B cell (primary cell): ENCODE results near the gene PPP5C. TPM values are rescaled to one million over a fixed set of nuclear protein-coding genes. Genes with fewer than 3 reads are reported as not detected.

Experiments
- ATAC-seq: fragments of 200-7000 bp; cut with Tn5 transposase; one replicate; pipeline ENCODE4 v1.10.0; 2021; ENCODE audit warnings: low read depth, mild to moderate bottlenecking, moderate number of reproducible peaks, moderate library complexity
- CTCF ChIA-PET: fragments of 350-600 bp; sonication (Branson Sonifier 250); formaldehyde crosslinking; loops from one replicate; lab custom pipeline; 2021; ENCODE audit warnings: antibody characterized with exemption, inconsistent platforms; lab: Charles Lee
- POLR2A ChIA-PET: fragments of 350-600 bp; sonication (Branson Sonifier 250); formaldehyde crosslinking; loops from one replicate; lab custom pipeline; 2021; ENCODE audit warnings: antibody characterized with exemption; lab: Charles Lee
- DNase-seq: peaks from one replicate; pipeline ENCODE4 v3.0.0; 2013
- H2AFZ ChIP-seq: 2 replicates; pipeline ENCODE4 v1.6.1; 2012; ENCODE audit warnings: mild to moderate bottlenecking, low read depth, low read length; ENCODE audit not compliant: insufficient read depth, poor library complexity, severe bottlenecking
- H3K27ac ChIP-seq, 2 donors: 1 replicate in 1 of 2; 2 replicates in 1 of 2; pipeline ENCODE4 v1.5.1; 2012 to 2013; ENCODE audit warnings: low read length in 2 of 2, mild to moderate bottlenecking in 2 of 2, moderate library complexity in 1 of 2
- H3K27me3 ChIP-seq, 4 experiments: fragments of 200-600 bp in 1 of 4; sonication (generic) in 1 of 4; replicated peaks in 1 of 4; 1 replicate in 2 of 4; 2 replicates in 2 of 4; pipeline versions ENCODE4 v1.6.1 to v1.7.0; 2013 to 2016; ENCODE audit warnings: low read length in 3 of 4, mild to moderate bottlenecking in 2 of 4, mixed read lengths in 1 of 4, moderate library complexity in 1 of 4; ENCODE audit not compliant: insufficient read depth in 4 of 4, control insufficient read depth in 3 of 4; ENCODE audit errors: control extremely low read depth in 1 of 4
- H3K36me3 ChIP-seq, 2 experiments: replicated peaks in 1 of 2; 1 replicate in 1 of 2; 2 replicates in 1 of 2; pipeline versions ENCODE4 v1.6.1 to v1.7.1; 2013; ENCODE audit warnings: low read length in 1 of 2; ENCODE audit not compliant: insufficient read depth in 2 of 2, control insufficient read depth in 1 of 2; ENCODE audit errors: control extremely low read depth in 1 of 2, extremely low read depth in 1 of 2
- H3K4me1 ChIP-seq, 2 donors: fragments of 200-600 bp in 1 of 2; sonication (generic) in 1 of 2; 1 replicate in 1 of 2; 2 replicates in 1 of 2; pipeline versions ENCODE4 v1.5.1 to v1.6.1; 2013 to 2017; ENCODE audit warnings: low read length in 2 of 2; ENCODE audit not compliant: control insufficient read depth in 2 of 2, insufficient read depth in 2 of 2
- H3K4me2 ChIP-seq: replicated peaks from 2 replicates; pipeline ENCODE3; 2012; ENCODE audit warnings: mild to moderate bottlenecking, low read depth, low read length; ENCODE audit not compliant: poor library complexity, severe bottlenecking
- H3K4me3 ChIP-seq, 5 experiments: fragments of 200-600 bp in 1 of 5; sonication (generic) in 1 of 5; 1 replicate in 3 of 5; 2 replicates in 2 of 5; pipeline versions ENCODE4 v1.5.1 to v1.7.0; 2011 to 2016; ENCODE audit warnings: low read length in 4 of 5, mild to moderate bottlenecking in 4 of 5, low read depth in 2 of 5, control low read depth in 1 of 5, moderate library complexity in 1 of 5; ENCODE audit not compliant: insufficient read depth in 1 of 5; ENCODE audit errors: control extremely low read depth in 1 of 5, extremely low read depth in 1 of 5
- H3K79me2 ChIP-seq: fragments of 200-600 bp; sonication (generic); one replicate; pipeline ENCODE4 v1.6.0; 2016; ENCODE audit warnings: low read length; ENCODE audit not compliant: control insufficient read depth, insufficient read depth
- H3K9ac ChIP-seq: fragments of 200-600 bp; sonication (generic); 2 replicates; pipeline ENCODE4 v1.6.1; 2017; ENCODE audit warnings: mild to moderate bottlenecking, low read length, moderate library complexity
- H3K9me3 ChIP-seq, 3 donors: one replicate each; pipeline versions ENCODE4 v1.6.1 to v1.7.1; 2013; ENCODE audit warnings: low read length in 2 of 3; ENCODE audit not compliant: control insufficient read depth in 2 of 3, insufficient read depth in 1 of 3; ENCODE audit errors: control extremely low read depth in 1 of 3
- H4K20me1 ChIP-seq: 2 replicates; pipeline ENCODE4 v1.6.0; 2012; ENCODE audit warnings: mild to moderate bottlenecking, low read length; ENCODE audit not compliant: insufficient read depth, control insufficient read depth, poor library complexity, severe bottlenecking
- H3K27ac Mint-ChIP-seq: one replicate; pipeline ENCODE4 v1.8.0; 2021; ENCODE audit warnings: mixed read lengths
- H3K27me3 Mint-ChIP-seq: one replicate; pipeline ENCODE4 v1.8.0; 2021; ENCODE audit warnings: mixed read lengths
- H3K4me1 Mint-ChIP-seq: one replicate; pipeline ENCODE4 v1.8.0; 2021; ENCODE audit warnings: mixed read lengths
- H3K4me3 Mint-ChIP-seq: one replicate; pipeline ENCODE4 v1.8.0; 2021; ENCODE audit warnings: mixed read lengths
- H3K9me3 Mint-ChIP-seq: one replicate; pipeline ENCODE4 v1.8.0; 2022; ENCODE audit warnings: mixed read lengths; ENCODE audit not compliant: insufficient read depth
- EZH2 ChIP-seq: IDR thresholded peaks from 2 replicates; pipeline ENCODE4 v1.6.1; 2012; ENCODE audit warnings: borderline replicate concordance, low read depth, mild to moderate bottlenecking, moderate library complexity, low read length; ENCODE audit not compliant: insufficient read depth, poor library complexity, severe bottlenecking
- WGBS: methylation state at CpG from one replicate; pipeline ENCODE4 v1.1.5; 2013; ENCODE audit warnings: missing lambda C conversion rate; ENCODE audit not compliant: insufficient coverage; 5-methylcytosine and 5-hydroxymethylcytosine counted together
- intact Hi-C: fragments of 100-400 bp; cut with micrococcal nuclease; formaldehyde crosslinking; loops from one replicate; pipeline ENCODE4 v1.10.0; 2022
- polyA plus RNA-seq: library from polyadenylated mRNA; depleted of rRNA; stranded (reverse); fragments of >200 nt; gene quantifications from 2 replicates; pipeline ENCODE4 v1.2.3, GENCODE V29; 2012
- total RNA-seq, 2 donors: library from RNA; stranded (reverse); fragments of 120-200 nt in 1 of 2; gene quantifications; 1 replicate in 1 of 2; 2 replicates in 1 of 2; pipeline versions ENCODE4 v1.2.3 to v1.2.4, GENCODE V29; 2013 to 2022
- TF ChIP-seq, protein P1 (sequence below): fragments of 200-600 bp; IDR thresholded peaks from one replicate; pipeline ENCODE4 v1.8.0; 2022; ENCODE audit warnings: antibody characterized with exemption, mild to moderate bottlenecking

PPP5C gene
- total and polyA plus RNA-seq, 2 donors (not counting 1 experiment from before 2014, with no cell fraction given): 51.2 to 70.5 TPM

DNA sequence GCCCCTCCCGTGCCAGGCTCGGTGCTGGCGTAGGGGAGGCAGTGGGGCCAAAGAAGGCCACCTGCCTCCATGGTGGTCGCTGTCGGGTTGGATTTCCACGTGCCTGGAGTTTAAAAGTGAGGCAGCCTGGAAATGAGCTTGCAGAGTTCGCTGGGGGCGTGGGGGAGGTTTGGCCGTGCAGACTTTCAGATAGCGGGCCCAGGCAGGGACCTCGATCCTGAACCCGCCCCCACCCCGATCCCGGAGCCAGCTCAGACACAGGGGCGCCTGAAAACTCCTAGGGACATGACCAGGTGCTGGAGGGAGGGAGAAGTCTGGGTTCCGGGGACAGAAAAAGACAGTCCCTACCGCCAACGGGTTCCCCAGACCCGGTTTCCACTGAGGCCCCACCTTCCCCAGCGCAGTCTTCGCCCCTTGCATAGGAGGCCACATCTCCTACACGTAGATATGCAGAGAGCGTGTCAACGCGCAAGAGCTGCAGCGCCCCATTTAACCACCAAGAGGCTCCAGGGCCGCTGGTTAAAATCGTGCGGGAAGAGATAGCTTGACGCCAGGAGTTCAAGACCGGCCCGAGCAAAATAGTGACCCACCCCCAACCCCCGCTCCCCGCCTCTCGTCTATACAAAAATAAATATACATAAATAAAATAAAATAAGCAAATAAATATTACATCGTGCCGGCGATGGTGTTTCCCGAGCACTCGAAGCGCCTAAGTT, 58.0 kb downstream of the PPP5C start:
- ChIA-PET CTCF (interaction anchor here (2.1 kb wide), 1 partner anchor 9 kb away, joined by 7 read pairs; no protein-coding TSS in a partner anchor), POLR2A (interaction anchor here (0.6 kb wide), 1 partner anchor 59 kb away, joined by 3 read pairs; no protein-coding TSS in a partner anchor)
- peaks cover 16 to 18% of the 10 kb centered on the region in 2 donors for H3K4me1 ChIP-seq
- H3K27ac ChIP-seq: no peak overlapping the region
- Mint-ChIP-seq H3K4me1 (peaks cover 16% of the 10 kb centered on the region), H3K27me3 (peaks cover 56% of the 10 kb centered on the region), H3K9me3 (no peaks in the 10 kb centered on the region), H3K27ac (no peak overlapping the region), H3K4me3 (peak overlapping the region; percentile 55)
- WGBS: 19% methylated on average over 28 of the region's 41 CpGs
- H3K9ac ChIP-seq: no peak overlapping the region
- no peaks in the 10 kb centered on the region for H3K79me2 ChIP-seq
- no peak for DNase-seq
- no peak overlapping the region for H3K4me3 ChIP-seq
- H3K36me3 ChIP-seq: no peaks in the 10 kb centered on the region
- intact Hi-C loops: no loop called here
- peak overlapping the region; percentile 69 for H3K4me2 ChIP-seq
- ATAC-seq: no peak
- H3K27me3 ChIP-seq: peaks cover 0 to 72% (median 19%) of the 10 kb centered on the region in 4 experiments
- no peaks in the 10 kb centered on the region for H4K20me1 ChIP-seq
- peaks cover 0 to 13% (median 0%) of the 10 kb centered on the region in 3 donors for H3K9me3 ChIP-seq
- TF ChIP-seq, protein P1, sequence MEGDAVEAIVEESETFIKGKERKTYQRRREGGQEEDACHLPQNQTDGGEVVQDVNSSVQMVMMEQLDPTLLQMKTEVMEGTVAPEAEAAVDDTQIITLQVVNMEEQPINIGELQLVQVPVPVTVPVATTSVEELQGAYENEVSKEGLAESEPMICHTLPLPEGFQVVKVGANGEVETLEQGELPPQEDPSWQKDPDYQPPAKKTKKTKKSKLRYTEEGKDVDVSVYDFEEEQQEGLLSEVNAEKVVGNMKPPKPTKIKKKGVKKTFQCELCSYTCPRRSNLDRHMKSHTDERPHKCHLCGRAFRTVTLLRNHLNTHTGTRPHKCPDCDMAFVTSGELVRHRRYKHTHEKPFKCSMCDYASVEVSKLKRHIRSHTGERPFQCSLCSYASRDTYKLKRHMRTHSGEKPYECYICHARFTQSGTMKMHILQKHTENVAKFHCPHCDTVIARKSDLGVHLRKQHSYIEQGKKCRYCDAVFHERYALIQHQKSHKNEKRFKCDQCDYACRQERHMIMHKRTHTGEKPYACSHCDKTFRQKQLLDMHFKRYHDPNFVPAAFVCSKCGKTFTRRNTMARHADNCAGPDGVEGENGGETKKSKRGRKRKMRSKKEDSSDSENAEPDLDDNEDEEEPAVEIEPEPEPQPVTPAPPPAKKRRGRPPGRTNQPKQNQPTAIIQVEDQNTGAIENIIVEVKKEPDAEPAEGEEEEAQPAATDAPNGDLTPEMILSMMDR: no peak
- TF ChIP-seq EZH2: no peak
- peak overlapping the region; percentile 60 for H2AFZ ChIP-seq

- Mint-ChIP-seq H3K4me1 (peaks cover 16% of the 10 kb centered on the region), H3K27ac (no peak overlapping the region), H3K4me3 (no peak overlapping the region), H3K9me3 (no peaks in the 10 kb centered on the region), H3K27me3 (peaks cover 62% of the 10 kb centered on the region)
- peaks cover 0 to 82% (median 27%) of the 10 kb centered on the region in 4 experiments for H3K27me3 ChIP-seq
- H3K9me3 ChIP-seq: peaks cover 0 to 22% (median 0%) of the 10 kb centered on the region in 3 donors
- DNase-seq (no peak), ATAC-seq (no peak)
- no peak overlapping the region for H2AFZ ChIP-seq
- H3K4me2 ChIP-seq: no peak overlapping the region
- ChIA-PET CTCF (interaction anchor here (2.1 kb wide), 1 partner anchor 11 kb away, joined by 7 read pairs; no protein-coding TSS in a partner anchor), POLR2A (no interaction called here)
- intact Hi-C loops: no loop called here
- H3K79me2 ChIP-seq: no peaks in the 10 kb centered on the region
- H3K4me1 ChIP-seq: peaks cover 16 to 18% of the 10 kb centered on the region in 2 donors
- H3K4me3 ChIP-seq: no peak overlapping the region
- 11% methylated on average over 5 of the region's 6 CpGs for WGBS
- H3K27ac ChIP-seq: no peak overlapping the region
- no peaks in the 10 kb centered on the region for H3K36me3 ChIP-seq
- no peak overlapping the region for H3K9ac ChIP-seq
- H4K20me1 ChIP-seq: no peaks in the 10 kb centered on the region
- no peak for TF ChIP-seq EZH2
- TF ChIP-seq, protein P1: no peak
Measured at GRCh38 chr19:46406976-46407375, 60.1 kb downstream of the PPP5C start.
